GM23248 (cell line): ENCODE measurements around the gene ASB2. TPM values are rescaled to one million over a fixed set of nuclear protein-coding genes. Genes with fewer than 3 reads are reported as not detected.

Experiments
- DNase-seq: peaks from one replicate; pipeline ENCODE4 v3.0.0-alpha.2; 2015
- H2AFZ ChIP-seq: fragments of 200-600 bp; sonication (generic); 2 replicates; pipeline ENCODE4 v1.6.1; 2016; ENCODE audit warnings: antibody characterized with exemption
- H3F3A ChIP-seq: fragments of 200-600 bp; sonication (generic); 2 replicates; pipeline ENCODE4 v1.6.1; 2016; ENCODE audit warnings: mild to moderate bottlenecking, antibody characterized with exemption, mixed run types; ENCODE audit not compliant: insufficient read depth
- H3K27ac ChIP-seq: fragments of 200-600 bp; sonication (generic); 2 replicates; pipeline ENCODE4 v1.5.1; 2016; ENCODE audit warnings: mild to moderate bottlenecking
- H3K27me3 ChIP-seq: fragments of 200-600 bp; sonication (generic); replicated peaks from 2 replicates; pipeline ENCODE4 v1.6.1; 2016; ENCODE audit warnings: mild to moderate bottlenecking; ENCODE audit not compliant: insufficient read depth
- H3K36me3 ChIP-seq: fragments of 200-600 bp; sonication (generic); 2 replicates; pipeline ENCODE4 v1.6.1; 2016; ENCODE audit warnings: low read depth, mild to moderate bottlenecking
- H3K4me1 ChIP-seq: fragments of 200-600 bp; sonication (generic); 2 replicates; pipeline ENCODE4 v1.6.1; 2016; ENCODE audit warnings: mild to moderate bottlenecking; ENCODE audit not compliant: insufficient read depth
- H3K4me2 ChIP-seq: fragments of 200-600 bp; sonication (generic); one replicate; pipeline ENCODE4 v1.6.1; 2016; ENCODE audit warnings: mild to moderate bottlenecking; ENCODE audit not compliant: unreplicated experiment
- H3K4me3 ChIP-seq: fragments of 200-600 bp; sonication (generic); 2 replicates; pipeline ENCODE4 v1.5.1; 2016; ENCODE audit warnings: mild to moderate bottlenecking
- H3K79me2 ChIP-seq: fragments of 200-600 bp; sonication (generic); 2 replicates; pipeline ENCODE4 v1.6.1; 2016; ENCODE audit warnings: mild to moderate bottlenecking; ENCODE audit not compliant: insufficient read depth
- H3K9ac ChIP-seq: fragments of 200-600 bp; sonication (generic); 2 replicates; pipeline ENCODE4 v1.6.1; 2016; ENCODE audit warnings: mild to moderate bottlenecking
- H3K9me2 ChIP-seq: fragments of 200-600 bp; sonication (generic); 2 replicates; pipeline ENCODE4 v1.6.1; 2016; ENCODE audit warnings: mixed run types, mild to moderate bottlenecking, moderate library complexity; ENCODE audit not compliant: insufficient read depth
- H3K9me3 ChIP-seq: fragments of 200-600 bp; sonication (generic); one replicate; pipeline ENCODE4 v1.6.1; 2017; ENCODE audit warnings: low read depth
- H4K20me1 ChIP-seq: fragments of 200-600 bp; sonication (generic); 2 replicates; pipeline ENCODE4 v1.6.0; 2016; ENCODE audit not compliant: insufficient read depth
- EZH2 ChIP-seq: fragments of 200-600 bp; sonication (generic); IDR thresholded peaks from 2 replicates; pipeline ENCODE4 v1.6.1; 2018; ENCODE audit warnings: antibody characterized with exemption, mild to moderate bottlenecking; ENCODE audit not compliant: insufficient read depth, poor library complexity, severe bottlenecking
- EZH2phosphoT487 ChIP-seq: fragments of 200-600 bp; sonication (generic); IDR thresholded peaks from 2 replicates; pipeline ENCODE4 v1.6.1; 2018; ENCODE audit warnings: antibody characterized with exemption, moderate library complexity, mild to moderate bottlenecking, low read depth; ENCODE audit not compliant: insufficient read depth
- WGBS, 2 experiments: methylation state at CpG; one replicate each; pipeline ENCODE4 v1.1.6; 2015 to 2017; ENCODE audit warnings: low lambda C conversion rate in 2 of 2, low coverage in 1 of 2; ENCODE audit errors: missing lambda C conversion rate in 2 of 2; 5-methylcytosine and 5-hydroxymethylcytosine counted together
- in situ Hi-C: fragments of 300-500 bp; cut with MboI; formaldehyde crosslinking; loops from 2 replicates; pipeline ENCODE4 v1.15.0; 2020
- polyA plus RNA-seq: library from polyadenylated mRNA; unstranded; fragments of >200 nt; fragmentation: Nextera tagmentation; extraction: Ambion mirVana; gene quantifications from 2 replicates; pipeline ENCODE4 v1.2.1, GENCODE V29; 2016
- total RNA-seq: library from RNA; depleted of rRNA; stranded (reverse); fragments of >200 nt; shearing (Covaris generic); gene quantifications from 2 replicates; pipeline ENCODE4 v1.2.3, GENCODE V29; 2014

The ASB2 gene
- total and polyA plus RNA-seq, 2 experiments from 2014 or later: 0.06 TPM; not detected in 1

DNA sequence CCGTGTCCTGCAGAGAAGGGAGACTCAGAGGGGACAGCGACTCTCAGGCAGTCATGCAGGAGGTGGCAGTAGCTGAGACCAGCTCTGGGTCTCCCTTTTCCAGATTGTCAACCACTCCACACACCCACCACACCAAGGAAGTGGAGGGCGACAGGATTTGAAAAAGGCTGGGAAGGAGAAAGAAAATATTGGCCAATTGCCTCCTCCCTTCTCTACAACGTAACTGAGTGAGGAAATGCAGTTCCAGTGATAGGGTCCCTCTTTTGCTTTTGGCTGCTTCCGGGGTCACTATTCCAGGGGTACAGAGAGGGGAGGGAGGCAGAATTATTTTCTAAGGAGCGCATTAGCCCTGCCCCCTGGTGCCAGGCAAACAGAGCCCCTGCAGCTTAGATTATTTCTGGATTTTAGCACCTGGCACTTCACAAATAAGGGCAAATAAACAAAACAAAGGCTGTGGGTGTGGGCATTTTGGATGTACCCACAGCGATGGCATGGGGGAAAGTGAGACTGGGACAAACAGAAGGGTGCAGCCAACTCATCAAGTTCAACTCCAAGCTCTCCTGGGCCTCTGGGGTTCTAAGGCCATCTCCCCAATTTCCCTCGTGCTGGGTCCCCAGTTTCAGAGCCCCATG is 20.4 kb downstream of the ASB2 start:
- in situ Hi-C loops: no loop called here
- 62 to 63% methylated on average over 8 of the region's 8 CpGs for WGBS, 2 experiments

GRCh38 chr14:93954900-93955849 is 21.2 kb downstream of the ASB2 start:
- WGBS, 2 experiments: 74 to 75% methylated on average over 19 of the region's 19 CpGs
- Histone ChIP-seq H3K9me2 (no peaks in the 10 kb centered on the region), H3K4me2 (no peak overlapping the region), H4K20me1 (no peaks in the 10 kb centered on the region), H3K27ac (no peak overlapping the region), H2AFZ (no peak overlapping the region), H3K4me3 (no peak overlapping the region), H3K27me3 (0 out of 2 replicates have a peak, but pooled peaks cover 6% of the 10 kb centered on the region), H3F3A (peaks cover 9% of the 10 kb centered on the region), H3K9ac (no peak overlapping the region), H3K4me1 (peaks cover 11% of the 10 kb centered on the region; the same call in 1 of the 2 replicates), H3K79me2 (no peaks in the 10 kb centered on the region), H3K36me3 (no peaks in the 10 kb centered on the region), H3K9me3 (no peaks in the 10 kb centered on the region)
- no peak for TF ChIP-seq EZH2
- no peak for TF ChIP-seq EZH2phosphoT487
- in situ Hi-C loops: no loop called here
- no peak for DNase-seq

More for the DNA sequence above, 20.4 kb downstream of the ASB2 start:
- no peaks in the 10 kb centered on the region for H3K9me3 ChIP-seq
- TF ChIP-seq EZH2: no peak
- no peaks in the 10 kb centered on the region for H4K20me1 ChIP-seq
- H3K36me3 ChIP-seq: no peaks in the 10 kb centered on the region
- H2AFZ ChIP-seq: no peak overlapping the region
- H3F3A ChIP-seq: peaks cover 13% of the 10 kb centered on the region
- H3K4me2 ChIP-seq: no peak overlapping the region
- peaks cover 13% of the 10 kb centered on the region; the same call in 1 of the 2 replicates for H3K4me1 ChIP-seq
- H3K9ac ChIP-seq: no peak overlapping the region
- no peaks in the 10 kb centered on the region for H3K9me2 ChIP-seq
- H3K27me3 ChIP-seq: 0 out of 2 replicates have a peak, but pooled peaks cover 6% of the 10 kb centered on the region
- no peak overlapping the region for H3K27ac ChIP-seq
- DNase-seq: no peak
- no peak overlapping the region for H3K4me3 ChIP-seq
- no peaks in the 10 kb centered on the region for H3K79me2 ChIP-seq

- Histone ChIP-seq H3K36me3 (no peaks in the 10 kb centered on the region), H3K9me2 (no peaks in the 10 kb centered on the region), H4K20me1 (no peaks in the 10 kb centered on the region), H3K27me3 (0 out of 2 replicates have a peak, but pooled peaks cover 6% of the 10 kb centered on the region), H3K9me3 (no peaks in the 10 kb centered on the region), H3K4me2 (no peak overlapping the region), H3K4me3 (no peak overlapping the region), H3K79me2 (no peaks in the 10 kb centered on the region), H3K4me1 (peaks cover 4% of the 10 kb centered on the region; the same call in 1 of the 2 replicates), H3F3A (peaks cover 5% of the 10 kb centered on the region; the same call in 1 of the 2 replicates), H2AFZ (no peak overlapping the region), H3K27ac (no peak overlapping the region), H3K9ac (no peak overlapping the region)
- in situ Hi-C loops: no loop called here
- no peak for DNase-seq
- WGBS, 2 experiments: 94 to 95% methylated on average over 4 of the region's 4 CpGs
- TF ChIP-seq EZH2 (no peak), EZH2phosphoT487 (no peak)
Measured at GRCh38 chr14:93954516-93954830, 21.9 kb downstream of the ASB2 start.

DNA sequence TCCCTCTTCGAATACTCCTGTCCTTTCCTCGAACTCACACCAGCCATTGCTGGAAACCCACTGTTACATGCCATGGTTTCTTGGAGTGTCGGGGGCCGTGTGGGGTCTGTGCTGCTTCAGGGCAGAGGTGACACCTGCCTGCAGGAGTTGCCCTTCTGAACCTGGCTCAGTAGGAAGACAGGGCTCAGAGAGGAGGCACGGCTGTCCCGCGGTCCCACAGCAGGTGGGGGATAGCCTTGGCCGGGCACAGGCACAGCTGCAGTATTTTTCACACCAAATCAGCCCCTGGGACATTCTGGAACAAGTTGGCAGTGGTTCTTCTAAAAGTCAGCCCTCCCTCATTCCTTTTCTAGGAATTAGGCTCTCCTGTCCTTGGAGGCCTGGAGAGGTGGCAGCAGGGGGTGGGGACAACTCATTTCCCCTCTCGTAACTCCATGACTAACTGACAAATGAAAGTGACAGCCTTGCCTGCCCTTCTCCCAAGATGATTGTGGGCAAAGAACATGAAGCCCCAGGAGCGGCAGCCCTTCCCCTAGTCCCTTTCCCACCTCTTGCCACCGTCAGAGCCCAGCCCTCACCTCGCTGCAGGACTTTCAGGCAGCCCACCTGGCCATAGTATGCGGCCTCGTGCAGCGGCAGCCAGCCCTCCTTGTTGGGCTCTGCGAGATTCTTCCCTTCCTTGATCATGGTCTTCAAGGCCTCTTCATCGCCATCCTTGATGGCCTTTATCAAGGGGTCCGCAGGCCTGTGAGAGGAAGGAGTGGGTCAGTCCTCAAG is 22.4 kb downstream of the ASB2 start:
- Histone ChIP-seq H4K20me1 (no peaks in the 10 kb centered on the region), H3K9ac (no peak overlapping the region), H3K79me2 (no peaks in the 10 kb centered on the region), H3K9me3 (no peaks in the 10 kb centered on the region), H3K4me1 (peaks cover under 1% of the 10 kb centered on the region; the same call in 1 of the 2 replicates), H3K36me3 (no peaks in the 10 kb centered on the region), H3K27ac (no peak overlapping the region), H2AFZ (no peak overlapping the region), H3K4me3 (no peak overlapping the region), H3K4me2 (no peak overlapping the region), H3F3A (peaks cover 2% of the 10 kb centered on the region; the same call in 1 of the 2 replicates), H3K27me3 (0 out of 2 replicates have a peak, but pooled peaks cover 6% of the 10 kb centered on the region), H3K9me2 (no peaks in the 10 kb centered on the region)
- 92 to 96% methylated on average over 18 of the region's 18 CpGs for WGBS, 2 experiments
- no peak for TF ChIP-seq EZH2phosphoT487
- TF ChIP-seq EZH2: no peak
- DNase-seq: no peak
- in situ Hi-C loops: no loop called here
